Measurements from ENCODE around the gene CELF4.

The CELF4 gene

DNA sequence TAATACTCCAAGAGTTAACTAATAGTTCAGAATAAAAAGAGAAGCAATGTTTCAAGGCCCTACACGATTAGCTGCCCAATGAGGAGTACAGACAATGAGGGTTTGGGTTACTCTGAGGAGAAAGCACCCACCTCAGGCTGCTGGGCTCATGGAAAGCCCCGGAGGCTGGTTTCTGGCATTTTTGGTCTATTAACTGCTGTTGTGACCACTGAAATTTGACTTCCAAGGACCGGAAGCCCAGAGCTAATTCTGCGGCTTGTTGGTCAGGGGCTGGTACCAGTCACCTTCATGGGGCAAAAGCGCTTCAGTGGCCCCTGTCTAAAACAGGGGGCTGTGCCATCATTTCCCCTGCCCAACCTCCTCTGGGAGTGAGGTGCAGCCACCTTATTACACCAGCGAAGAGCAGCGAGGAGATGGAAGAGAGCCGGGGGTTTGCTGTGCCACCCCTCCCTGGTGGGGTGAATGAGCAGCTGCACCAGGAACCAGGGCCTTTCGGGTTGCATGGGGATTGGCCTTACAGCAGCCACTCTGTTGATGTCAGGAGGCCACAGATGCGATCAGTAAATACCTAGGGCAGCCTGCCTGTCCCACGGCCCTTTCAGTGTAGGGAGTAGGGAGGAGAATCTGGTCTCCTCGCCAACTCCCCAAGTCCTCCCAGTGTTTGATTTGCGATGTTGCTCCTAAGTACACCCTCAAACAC lies 131.3 kb downstream of the CELF4 start:
- Histone ChIP-seq H3K9me3 (ENCODE audit: low read depth, low read length) (no peaks in the 10 kb centered on the region), H3K4me3 (no peak overlapping the region), H3K27ac (no peak overlapping the region), H3K9ac (ENCODE audit: insufficient read length) (no peak overlapping the region), H3K36me3 (ENCODE audit: insufficient read depth, low read length) (no peaks in the 10 kb centered on the region)
- DNase-seq (ENCODE audit: low read depth, low spot score): no peak
- TF ChIP-seq EZH2 (IDR thresholded peaks at IDR 0.05): no peak
- TF ChIP-seq POLR2AphosphoS5 (IDR thresholded peaks at IDR 0.05; ENCODE audit: borderline replicate concordance, low read depth, low read length): no peak
- no peak for TF ChIP-seq FOXP2 (optimal IDR thresholded peaks at IDR 0.05; ENCODE audit: control extremely low read depth, extremely low read length, insufficient read depth)

DNA sequence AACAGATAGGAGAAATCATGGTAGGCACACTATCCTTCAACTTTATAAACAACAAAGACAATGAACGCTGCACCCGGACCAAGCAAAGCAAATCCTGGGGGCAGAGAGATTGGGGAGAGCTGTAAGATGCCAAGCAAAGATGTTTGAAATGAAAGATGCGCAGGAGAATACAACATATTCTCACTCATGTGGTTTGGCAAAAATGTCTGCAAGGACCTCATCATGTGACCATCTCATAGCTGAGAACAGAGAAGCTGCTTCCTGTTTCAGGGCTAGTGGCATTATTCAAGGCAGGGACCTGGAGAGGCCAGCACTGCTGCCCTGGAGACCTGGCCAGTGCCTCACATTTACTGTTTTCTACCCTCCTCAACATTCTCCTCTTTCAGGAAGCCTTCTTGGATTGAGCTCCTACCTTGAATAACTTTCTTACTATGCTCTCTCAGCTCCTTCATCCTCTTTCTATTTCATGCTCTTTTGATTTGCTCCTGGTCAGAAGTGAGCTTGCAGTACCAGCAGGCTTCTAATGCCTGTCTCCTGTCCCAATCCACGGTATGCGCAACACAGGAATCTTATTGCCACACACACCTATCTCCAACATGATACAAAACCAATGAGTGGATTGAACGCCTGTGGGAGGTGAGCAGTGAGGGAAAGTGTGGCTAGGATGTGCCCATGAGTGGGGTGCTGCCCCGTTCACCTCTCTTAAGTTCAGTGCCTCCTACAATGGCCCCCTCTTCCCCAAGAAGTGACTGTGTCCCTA lies 133.0 kb downstream of the CELF4 start:
- Histone ChIP-seq H3K9me3 (ENCODE audit: low read depth, low read length) (no peaks in the 10 kb centered on the region), H3K4me3 (no peak overlapping the region), H3K36me3 (ENCODE audit: insufficient read depth, low read length) (no peaks in the 10 kb centered on the region), H3K9ac (ENCODE audit: insufficient read length) (no peak overlapping the region), H3K27ac (no peak overlapping the region)
- TF ChIP-seq POLR2AphosphoS5 (IDR thresholded peaks at IDR 0.05; ENCODE audit: borderline replicate concordance, low read depth, low read length) (no peak), FOXP2 (optimal IDR thresholded peaks at IDR 0.05; ENCODE audit: control extremely low read depth, extremely low read length, insufficient read depth) (no peak), EZH2 (IDR thresholded peaks at IDR 0.05) (no peak)
- no peak for DNase-seq (ENCODE audit: low read depth, low spot score)

DNA sequence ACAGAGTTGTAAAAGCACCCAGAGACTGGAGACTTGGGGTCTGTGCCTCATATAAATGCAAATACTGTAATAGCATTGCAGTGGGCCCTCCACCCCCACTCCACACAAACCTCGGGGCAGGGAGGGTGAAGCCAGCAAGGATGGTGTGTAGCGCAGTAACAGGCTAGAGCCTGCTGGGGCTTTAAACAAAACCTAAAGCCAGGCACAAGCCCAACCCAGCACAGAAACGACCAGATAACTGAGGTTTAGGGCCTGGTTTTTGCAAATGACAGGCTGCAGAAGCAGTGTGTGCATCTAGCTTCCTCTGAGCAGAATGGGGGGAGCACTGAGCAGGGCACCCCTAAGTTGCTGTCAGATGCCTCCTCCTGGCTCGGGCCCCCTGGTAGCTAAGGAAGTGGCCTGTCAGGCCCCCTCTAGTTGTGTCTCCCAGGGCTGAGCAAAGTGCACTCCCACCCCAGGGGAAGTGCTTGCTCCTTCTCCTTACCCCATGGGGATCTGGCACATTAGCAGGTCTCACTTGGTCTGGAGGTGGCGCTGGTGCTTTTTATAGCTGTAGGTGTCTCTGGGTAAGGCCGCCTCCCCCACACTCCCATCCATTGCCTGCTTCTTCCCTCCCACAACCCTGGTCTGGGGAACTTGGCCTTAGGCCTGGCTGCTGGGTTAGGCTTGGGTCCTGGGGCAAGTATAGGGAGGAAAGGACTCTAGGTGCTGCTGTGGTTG lies 135.1 kb downstream of the CELF4 start:
- no peak for DNase-seq (ENCODE audit: low read depth, low spot score)
- no peaks in the 10 kb centered on the region for H3K9me3 ChIP-seq (ENCODE audit: low read depth, low read length)
- no peak overlapping the region for H3K9ac ChIP-seq (ENCODE audit: insufficient read length)
- no peaks in the 10 kb centered on the region for H3K36me3 ChIP-seq (ENCODE audit: insufficient read depth, low read length)
- H3K4me3 ChIP-seq: no peak overlapping the region
- TF ChIP-seq EZH2 (IDR thresholded peaks at IDR 0.05) (no peak), POLR2AphosphoS5 (IDR thresholded peaks at IDR 0.05; ENCODE audit: borderline replicate concordance, low read depth, low read length) (no peak), FOXP2 (optimal IDR thresholded peaks at IDR 0.05; ENCODE audit: control extremely low read depth, extremely low read length, insufficient read depth) (no peak)
- H3K27ac ChIP-seq: no peak overlapping the region

DNA sequence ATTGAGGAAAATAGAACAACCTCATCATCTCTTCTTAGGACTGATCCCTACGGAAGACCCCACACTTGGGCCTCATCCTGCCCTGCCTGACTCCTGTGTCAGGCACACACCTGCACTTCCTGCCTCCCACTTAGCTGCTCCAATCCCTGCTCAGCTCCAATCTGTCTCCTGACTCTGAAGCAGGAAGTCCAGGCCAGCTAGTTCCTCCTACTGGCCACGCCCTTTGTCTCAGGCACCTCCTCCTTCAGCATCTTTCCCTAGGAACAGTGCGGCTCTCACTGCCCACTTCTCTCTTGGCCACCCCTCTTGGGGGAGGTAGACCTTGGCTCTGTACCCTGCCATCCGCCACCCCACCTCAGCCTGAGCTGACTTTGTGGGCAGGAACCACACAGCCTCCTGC lies 135.8 kb downstream of the CELF4 start:
- Histone ChIP-seq H3K4me3 (no peak overlapping the region), H3K9me3 (ENCODE audit: low read depth, low read length) (no peaks in the 10 kb centered on the region), H3K9ac (ENCODE audit: insufficient read length) (no peak overlapping the region), H3K27ac (no peak overlapping the region), H3K36me3 (ENCODE audit: insufficient read depth, low read length) (no peaks in the 10 kb centered on the region)
- no peak for DNase-seq (ENCODE audit: low read depth, low spot score)
- TF ChIP-seq POLR2AphosphoS5 (IDR thresholded peaks at IDR 0.05; ENCODE audit: borderline replicate concordance, low read depth, low read length) (no peak), FOXP2 (optimal IDR thresholded peaks at IDR 0.05; ENCODE audit: control extremely low read depth, extremely low read length, insufficient read depth) (no peak), EZH2 (IDR thresholded peaks at IDR 0.05) (no peak)

DNA sequence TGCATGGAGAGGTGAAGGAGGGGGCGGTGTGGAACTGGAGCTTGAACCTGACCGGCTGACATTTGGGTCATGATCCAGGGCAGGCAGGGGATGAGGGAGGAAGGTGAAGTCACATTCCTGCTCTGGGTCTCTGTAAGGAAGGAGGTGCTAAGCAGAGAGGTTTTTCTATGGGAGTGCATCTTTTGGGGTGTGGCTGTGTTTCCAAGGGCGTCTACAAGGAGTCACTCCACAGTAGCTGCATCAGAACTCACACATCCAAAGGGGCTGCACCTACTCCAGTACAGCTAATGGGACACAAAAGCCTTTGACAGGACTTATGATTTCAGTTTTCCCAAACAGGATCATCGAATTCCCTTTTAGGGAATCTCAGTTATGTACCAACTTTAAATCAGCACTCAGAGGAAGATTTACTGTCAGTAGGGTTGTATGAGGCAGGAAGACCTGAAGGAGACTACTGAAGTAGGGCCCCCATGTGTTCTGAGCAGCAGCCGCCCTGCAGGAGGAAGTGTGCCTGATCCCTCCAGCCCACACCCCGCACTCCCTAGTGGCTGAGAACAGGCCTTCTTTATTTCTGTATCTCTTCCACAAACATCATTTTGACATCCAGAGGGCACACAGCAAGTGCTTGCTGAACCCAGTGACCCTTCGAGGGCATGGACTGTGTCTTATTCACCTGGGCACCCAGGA lies 137.2 kb downstream of the CELF4 start:
- no peak for TF ChIP-seq POLR2AphosphoS5 (IDR thresholded peaks at IDR 0.05; ENCODE audit: borderline replicate concordance, low read depth, low read length)
- TF ChIP-seq EZH2 (IDR thresholded peaks at IDR 0.05): no peak
- TF ChIP-seq FOXP2 (optimal IDR thresholded peaks at IDR 0.05; ENCODE audit: control extremely low read depth, extremely low read length, insufficient read depth): no peak
- Histone ChIP-seq H3K4me3 (no peak overlapping the region), H3K36me3 (ENCODE audit: insufficient read depth, low read length) (no peaks in the 10 kb centered on the region), H3K9me3 (ENCODE audit: low read depth, low read length) (no peaks in the 10 kb centered on the region), H3K9ac (ENCODE audit: insufficient read length) (no peak overlapping the region), H3K27ac (no peak overlapping the region)
- DNase-seq (ENCODE audit: low read depth, low spot score): no peak

DNA sequence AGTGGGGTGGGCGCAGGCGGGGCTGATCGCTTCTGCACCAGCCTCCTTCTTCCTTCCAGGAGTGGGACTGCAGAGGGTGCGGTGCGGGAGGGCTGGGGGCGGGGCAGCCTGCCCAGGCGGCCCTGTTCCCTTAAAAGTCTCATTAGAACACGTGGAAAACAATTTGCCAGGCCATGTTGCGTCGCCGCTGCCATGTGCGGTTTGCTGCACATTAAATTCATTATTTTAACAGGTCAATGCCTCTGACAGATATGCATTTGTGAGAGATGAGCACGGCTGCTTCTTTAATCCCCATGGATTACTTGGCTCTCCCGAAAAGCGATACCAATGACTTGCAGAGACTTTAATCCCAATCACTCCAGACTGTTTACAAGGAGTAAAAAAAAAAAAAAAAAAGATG lies 139.0 kb downstream of the CELF4 start:
- no peak overlapping the region for H3K4me3 ChIP-seq
- H3K9ac ChIP-seq (ENCODE audit: insufficient read length): no peak overlapping the region
- TF ChIP-seq FOXP2 (optimal IDR thresholded peaks at IDR 0.05; ENCODE audit: control extremely low read depth, extremely low read length, insufficient read depth): no peak
- no peak for TF ChIP-seq POLR2AphosphoS5 (IDR thresholded peaks at IDR 0.05; ENCODE audit: borderline replicate concordance, low read depth, low read length)
- TF ChIP-seq EZH2 (IDR thresholded peaks at IDR 0.05): no peak
- DNase-seq (ENCODE audit: low read depth, low spot score): no peak
- no peaks in the 10 kb centered on the region for H3K36me3 ChIP-seq (ENCODE audit: insufficient read depth, low read length)
- H3K9me3 ChIP-seq (ENCODE audit: low read depth, low read length): no peaks in the 10 kb centered on the region
- H3K27ac ChIP-seq: no peak overlapping the region

DNA sequence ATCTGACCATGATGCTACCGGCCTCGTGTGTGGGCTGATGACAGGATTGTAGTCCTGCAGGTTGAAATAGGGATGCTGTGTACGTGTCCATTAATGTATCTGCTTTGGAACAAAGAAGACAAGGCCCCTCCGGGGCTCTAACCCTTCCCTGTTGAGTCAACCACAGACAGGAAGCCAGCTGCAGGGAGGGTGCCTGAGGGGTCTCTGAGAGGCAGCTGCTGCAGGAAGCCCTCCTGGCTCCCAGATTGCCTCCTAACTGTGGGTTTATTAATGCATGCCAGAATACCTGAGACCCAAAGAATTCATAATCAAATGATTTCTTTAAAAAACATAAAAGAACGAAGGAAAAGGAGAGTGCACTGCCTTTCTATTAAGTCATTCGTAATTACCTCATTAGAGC lies 140.4 kb downstream of the CELF4 start:
- DNase-seq (ENCODE audit: low read depth, low spot score): peak; percentile 8
- no peak for TF ChIP-seq POLR2AphosphoS5 (IDR thresholded peaks at IDR 0.05; ENCODE audit: borderline replicate concordance, low read depth, low read length)
- H3K27ac ChIP-seq: no peak overlapping the region
- no peaks in the 10 kb centered on the region for H3K9me3 ChIP-seq (ENCODE audit: low read depth, low read length)
- H3K9ac ChIP-seq (ENCODE audit: insufficient read length): no peak overlapping the region
- no peaks in the 10 kb centered on the region for H3K36me3 ChIP-seq (ENCODE audit: insufficient read depth, low read length)
- no peak overlapping the region for H3K4me3 ChIP-seq

DNA sequence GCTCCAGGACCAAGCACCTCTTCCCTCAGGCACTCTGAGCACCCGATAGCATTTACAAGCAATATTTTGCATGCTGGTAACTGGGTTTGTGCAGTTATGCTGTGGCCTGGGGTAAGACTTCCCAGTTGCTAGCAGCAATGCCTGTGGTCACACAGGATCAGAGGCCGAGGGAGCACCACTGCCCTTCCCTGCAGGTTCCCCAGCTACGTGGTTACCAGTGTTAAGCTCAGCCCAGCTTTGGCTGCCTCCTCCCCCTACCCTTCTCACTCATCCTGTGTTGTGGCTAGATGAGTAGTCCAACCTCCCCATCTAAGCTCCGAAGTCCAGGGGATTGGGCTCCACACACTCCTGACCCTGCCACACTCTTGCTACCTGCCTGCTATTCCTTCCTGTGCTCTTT lies 141.1 kb downstream of the CELF4 start:
- no peak for DNase-seq (ENCODE audit: low read depth, low spot score)
- Histone ChIP-seq H3K27ac (no peak overlapping the region), H3K4me3 (no peak overlapping the region), H3K9ac (ENCODE audit: insufficient read length) (no peak overlapping the region), H3K36me3 (ENCODE audit: insufficient read depth, low read length) (no peaks in the 10 kb centered on the region), H3K9me3 (ENCODE audit: low read depth, low read length) (no peaks in the 10 kb centered on the region)
- TF ChIP-seq POLR2AphosphoS5 (IDR thresholded peaks at IDR 0.05; ENCODE audit: borderline replicate concordance, low read depth, low read length) (no peak), FOXP2 (optimal IDR thresholded peaks at IDR 0.05; ENCODE audit: control extremely low read depth, extremely low read length, insufficient read depth) (no peak), EZH2 (IDR thresholded peaks at IDR 0.05) (no peak)

Data from SK-N-MC (cell line).